IPS-18a (cell line): ENCODE measurements around the gene NPTX1.

Experiments used
- H3K27ac ChIP-seq: one replicate; pipeline ENCODE4 v1.5.1; 2013; ENCODE audit warnings: low read length
- H3K27me3 ChIP-seq: one replicate; pipeline ENCODE4 v1.6.1; 2013; ENCODE audit warnings: mild to moderate bottlenecking, low read length; ENCODE audit not compliant: control insufficient read depth, insufficient read depth
- H3K36me3 ChIP-seq: one replicate; pipeline ENCODE4 v1.6.1; 2013; ENCODE audit warnings: low read depth, low read length; ENCODE audit not compliant: control insufficient read depth
- H3K4me1 ChIP-seq: one replicate; pipeline ENCODE4 v1.6.1; 2013; ENCODE audit warnings: low read depth, low read length; ENCODE audit not compliant: control insufficient read depth
- H3K4me3 ChIP-seq: one replicate; pipeline ENCODE4 v1.5.1; 2013; ENCODE audit warnings: low read length
- H3K9ac ChIP-seq: one replicate; pipeline ENCODE4 v1.6.1; 2013; ENCODE audit warnings: mild to moderate bottlenecking, low read length, moderate library complexity
- H3K9me3 ChIP-seq: one replicate; pipeline ENCODE4 v1.6.1; 2013; ENCODE audit warnings: low read depth, low read length; ENCODE audit not compliant: control insufficient read depth

The NPTX1 gene

GRCh38 chr17:80464486-80464885, 11.9 kb downstream of the NPTX1 start:
- no peaks in the 10 kb centered on the region for H3K36me3 ChIP-seq
- no peaks in the 10 kb centered on the region for H3K9me3 ChIP-seq
- no peak overlapping the region for H3K4me3 ChIP-seq
- H3K27me3 ChIP-seq: peaks cover 42% of the 10 kb centered on the region
- H3K4me1 ChIP-seq: no peaks in the 10 kb centered on the region
- no peak overlapping the region for H3K9ac ChIP-seq
- no peak overlapping the region for H3K27ac ChIP-seq

- Histone ChIP-seq H3K4me3 (no peak overlapping the region), H3K36me3 (no peaks in the 10 kb centered on the region), H3K9me3 (no peaks in the 10 kb centered on the region), H3K27me3 (peaks cover 36% of the 10 kb centered on the region), H3K4me1 (no peaks in the 10 kb centered on the region), H3K27ac (no peak overlapping the region), H3K9ac (no peak overlapping the region)
Measured at GRCh38 chr17:80463784-80464400, 12.5 kb downstream of the NPTX1 start.

GRCh38 chr17:80461528-80462160, 14.8 kb downstream of the NPTX1 start:
- Histone ChIP-seq H3K4me1 (no peaks in the 10 kb centered on the region), H3K27ac (no peak overlapping the region), H3K4me3 (no peak overlapping the region), H3K9ac (no peak overlapping the region), H3K27me3 (peaks cover 30% of the 10 kb centered on the region), H3K9me3 (no peaks in the 10 kb centered on the region), H3K36me3 (no peaks in the 10 kb centered on the region)

- H3K4me1 ChIP-seq: peaks cover 3% of the 10 kb centered on the region
- peaks cover 31% of the 10 kb centered on the region for H3K27me3 ChIP-seq
- H3K9me3 ChIP-seq: no peaks in the 10 kb centered on the region
- H3K9ac ChIP-seq: no peak overlapping the region
- no peaks in the 10 kb centered on the region for H3K36me3 ChIP-seq
- H3K27ac ChIP-seq: no peak overlapping the region
- H3K4me3 ChIP-seq: no peak overlapping the region
Measured at GRCh38 chr17:80460429-80460834, 16.0 kb downstream of the NPTX1 start.

GRCh38 chr17:80459234-80459633, 17.2 kb downstream of the NPTX1 start:
- Histone ChIP-seq H3K36me3 (no peaks in the 10 kb centered on the region), H3K9ac (no peak overlapping the region), H3K27ac (no peak overlapping the region), H3K27me3 (peaks cover 31% of the 10 kb centered on the region), H3K4me3 (no peak overlapping the region), H3K4me1 (peaks cover 3% of the 10 kb centered on the region), H3K9me3 (no peaks in the 10 kb centered on the region)

GRCh38 chr17:80458016-80458415, 18.4 kb downstream of the NPTX1 start:
- Histone ChIP-seq H3K4me1 (peaks cover 3% of the 10 kb centered on the region), H3K27me3 (peaks cover 31% of the 10 kb centered on the region), H3K36me3 (no peaks in the 10 kb centered on the region), H3K27ac (no peak overlapping the region), H3K9ac (no peak overlapping the region), H3K4me3 (no peak overlapping the region), H3K9me3 (no peaks in the 10 kb centered on the region)

GRCh38 chr17:80457236-80457856, 19.1 kb downstream of the NPTX1 start:
- no peaks in the 10 kb centered on the region for H3K36me3 ChIP-seq
- peaks cover 3% of the 10 kb centered on the region for H3K4me1 ChIP-seq
- no peak overlapping the region for H3K27ac ChIP-seq
- peaks cover 31% of the 10 kb centered on the region for H3K27me3 ChIP-seq
- no peak overlapping the region for H3K4me3 ChIP-seq
- no peaks in the 10 kb centered on the region for H3K9me3 ChIP-seq
- no peak overlapping the region for H3K9ac ChIP-seq

- Histone ChIP-seq H3K36me3 (no peaks in the 10 kb centered on the region), H3K27ac (no peak overlapping the region), H3K27me3 (peaks cover 27% of the 10 kb centered on the region), H3K9ac (no peak overlapping the region), H3K4me3 (no peak overlapping the region), H3K9me3 (no peaks in the 10 kb centered on the region), H3K4me1 (peaks cover 3% of the 10 kb centered on the region)
Measured at GRCh38 chr17:80456465-80457235, 19.8 kb downstream of the NPTX1 start.

GRCh38 chr17:80455784-80456183, 20.6 kb downstream of the NPTX1 start:
- H3K27ac ChIP-seq: no peak overlapping the region

GRCh38 chr17:80455336-80455710, 21.1 kb downstream of the NPTX1 start:
- Histone ChIP-seq H3K9ac (peak overlapping the region; percentile 93), H3K4me3 (peak overlapping the region; percentile 87), H3K36me3 (no peaks in the 10 kb centered on the region), H3K27me3 (peaks cover 22% of the 10 kb centered on the region), H3K27ac (no peak overlapping the region), H3K4me1 (peaks cover 3% of the 10 kb centered on the region), H3K9me3 (no peaks in the 10 kb centered on the region)

More at GRCh38 chr17:80455784-80456183, 20.6 kb downstream of the NPTX1 start:
- Histone ChIP-seq H3K27me3 (peaks cover 27% of the 10 kb centered on the region), H3K4me3 (peak overlapping the region; percentile 87), H3K4me1 (peaks cover 3% of the 10 kb centered on the region), H3K36me3 (no peaks in the 10 kb centered on the region), H3K9ac (peak overlapping the region; percentile 93), H3K9me3 (no peaks in the 10 kb centered on the region)

GRCh38 chr17:80454557-80455335, 21.7 kb downstream of the NPTX1 start:
- Histone ChIP-seq H3K36me3 (no peaks in the 10 kb centered on the region), H3K27me3 (peaks cover 20% of the 10 kb centered on the region), H3K9me3 (no peaks in the 10 kb centered on the region), H3K9ac (peak overlapping the region; percentile 93), H3K27ac (peak overlapping the region; percentile 76), H3K4me3 (peak overlapping the region; percentile 87), H3K4me1 (peaks cover 3% of the 10 kb centered on the region)
